Neural cell (in vitro differentiated cells): ENCODE measurements around the gene IL17RB.

Experiments
- EP300 ChIP-seq: fragments of 450-650 bp; conservative IDR thresholded peaks from 2 replicates; pipeline ENCODE4 v1.6.1; 2014; ENCODE audit warnings: antibody characterized with exemption, mild to moderate bottlenecking, moderate library complexity; ENCODE audit not compliant: poor library complexity, severe bottlenecking
- EZH2 ChIP-seq: fragments of 200-600, 300-800 bp; shearing (Covaris generic), sonication (generic); IDR thresholded peaks from 2 replicates; pipeline ENCODE4 v1.6.1; 2014; ENCODE audit warnings: antibody characterized with exemption, low read length, borderline replicate concordance, mild to moderate bottlenecking; ENCODE audit not compliant: insufficient read depth, poor library complexity, severe bottlenecking
- POLR2AphosphoS5 ChIP-seq: IDR thresholded peaks from 2 replicates; pipeline ENCODE4 v1.6.1; 2012
- RAD21 ChIP-seq: fragments of 450-650 bp; conservative IDR thresholded peaks from 2 replicates; pipeline ENCODE4 v1.6.1; 2014; ENCODE audit warnings: antibody characterized with exemption, mild to moderate bottlenecking, moderate library complexity
- TF ChIP-seq, protein P1 (sequence below): fragments of 450-650 bp; IDR thresholded peaks from 2 replicates; pipeline ENCODE4 v1.5.1; 2014; ENCODE audit warnings: antibody characterized with exemption, mild to moderate bottlenecking, moderate library complexity; ENCODE audit not compliant: poor library complexity, severe bottlenecking
- TF ChIP-seq, protein P2 (sequence below): IDR thresholded peaks from 2 replicates; pipeline ENCODE4 v1.6.1; 2012; ENCODE audit warnings: borderline replicate concordance

DNA sequence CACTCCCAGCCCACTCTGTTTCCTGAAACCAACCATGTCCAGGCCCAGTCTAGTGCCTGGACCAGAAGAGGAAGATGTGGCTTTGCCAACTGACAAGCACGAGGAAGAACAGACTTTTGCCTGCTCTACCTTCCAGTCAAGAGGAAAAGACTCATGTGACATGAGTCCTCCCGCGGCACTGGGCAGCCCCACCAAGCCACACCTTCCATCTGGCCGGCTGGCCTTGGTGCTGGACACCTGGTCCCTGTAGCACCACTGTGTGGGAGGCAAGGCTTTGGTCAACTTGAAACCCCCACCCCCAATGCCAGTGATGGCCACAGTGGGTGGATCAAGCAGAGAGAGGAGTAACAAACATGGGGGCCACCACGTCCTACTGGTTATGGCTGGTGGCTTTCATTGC is 12.7 kb upstream of the IL17RB start:
- TF ChIP-seq, protein P1, sequence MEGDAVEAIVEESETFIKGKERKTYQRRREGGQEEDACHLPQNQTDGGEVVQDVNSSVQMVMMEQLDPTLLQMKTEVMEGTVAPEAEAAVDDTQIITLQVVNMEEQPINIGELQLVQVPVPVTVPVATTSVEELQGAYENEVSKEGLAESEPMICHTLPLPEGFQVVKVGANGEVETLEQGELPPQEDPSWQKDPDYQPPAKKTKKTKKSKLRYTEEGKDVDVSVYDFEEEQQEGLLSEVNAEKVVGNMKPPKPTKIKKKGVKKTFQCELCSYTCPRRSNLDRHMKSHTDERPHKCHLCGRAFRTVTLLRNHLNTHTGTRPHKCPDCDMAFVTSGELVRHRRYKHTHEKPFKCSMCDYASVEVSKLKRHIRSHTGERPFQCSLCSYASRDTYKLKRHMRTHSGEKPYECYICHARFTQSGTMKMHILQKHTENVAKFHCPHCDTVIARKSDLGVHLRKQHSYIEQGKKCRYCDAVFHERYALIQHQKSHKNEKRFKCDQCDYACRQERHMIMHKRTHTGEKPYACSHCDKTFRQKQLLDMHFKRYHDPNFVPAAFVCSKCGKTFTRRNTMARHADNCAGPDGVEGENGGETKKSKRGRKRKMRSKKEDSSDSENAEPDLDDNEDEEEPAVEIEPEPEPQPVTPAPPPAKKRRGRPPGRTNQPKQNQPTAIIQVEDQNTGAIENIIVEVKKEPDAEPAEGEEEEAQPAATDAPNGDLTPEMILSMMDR: no peak
- TF ChIP-seq EZH2 (no peak), POLR2AphosphoS5 (no peak), RAD21 (no peak), EP300 (no peak)
- TF ChIP-seq, protein P2, sequence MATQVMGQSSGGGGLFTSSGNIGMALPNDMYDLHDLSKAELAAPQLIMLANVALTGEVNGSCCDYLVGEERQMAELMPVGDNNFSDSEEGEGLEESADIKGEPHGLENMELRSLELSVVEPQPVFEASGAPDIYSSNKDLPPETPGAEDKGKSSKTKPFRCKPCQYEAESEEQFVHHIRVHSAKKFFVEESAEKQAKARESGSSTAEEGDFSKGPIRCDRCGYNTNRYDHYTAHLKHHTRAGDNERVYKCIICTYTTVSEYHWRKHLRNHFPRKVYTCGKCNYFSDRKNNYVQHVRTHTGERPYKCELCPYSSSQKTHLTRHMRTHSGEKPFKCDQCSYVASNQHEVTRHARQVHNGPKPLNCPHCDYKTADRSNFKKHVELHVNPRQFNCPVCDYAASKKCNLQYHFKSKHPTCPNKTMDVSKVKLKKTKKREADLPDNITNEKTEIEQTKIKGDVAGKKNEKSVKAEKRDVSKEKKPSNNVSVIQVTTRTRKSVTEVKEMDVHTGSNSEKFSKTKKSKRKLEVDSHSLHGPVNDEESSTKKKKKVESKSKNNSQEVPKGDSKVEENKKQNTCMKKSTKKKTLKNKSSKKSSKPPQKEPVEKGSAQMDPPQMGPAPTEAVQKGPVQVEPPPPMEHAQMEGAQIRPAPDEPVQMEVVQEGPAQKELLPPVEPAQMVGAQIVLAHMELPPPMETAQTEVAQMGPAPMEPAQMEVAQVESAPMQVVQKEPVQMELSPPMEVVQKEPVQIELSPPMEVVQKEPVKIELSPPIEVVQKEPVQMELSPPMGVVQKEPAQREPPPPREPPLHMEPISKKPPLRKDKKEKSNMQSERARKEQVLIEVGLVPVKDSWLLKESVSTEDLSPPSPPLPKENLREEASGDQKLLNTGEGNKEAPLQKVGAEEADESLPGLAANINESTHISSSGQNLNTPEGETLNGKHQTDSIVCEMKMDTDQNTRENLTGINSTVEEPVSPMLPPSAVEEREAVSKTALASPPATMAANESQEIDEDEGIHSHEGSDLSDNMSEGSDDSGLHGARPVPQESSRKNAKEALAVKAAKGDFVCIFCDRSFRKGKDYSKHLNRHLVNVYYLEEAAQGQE: no peak
